ENCODE measurements around the gene PLXNA2. TPM values are rescaled to one million over a fixed set of nuclear protein-coding genes. Genes with fewer than 3 reads are reported as not detected.

The PLXNA2 gene
- total and polyA plus RNA-seq, 2 of the 8 experiments (the other 6 are each of a cell fraction or from before 2014, with no cell fraction given), result 0.33 to 1.5 TPM

GRCh38 chr1:208153386-208153785, 90.8 kb downstream of the PLXNA2 start:
- no peak overlapping the region for H2BK5ac ChIP-seq (ENCODE audit: low read depth, low read length)
- no peak overlapping the region for H2BK20ac ChIP-seq (ENCODE audit: low read length)
- H2AK5ac ChIP-seq (ENCODE audit: low read depth, low read length), result no peak overlapping the region
- no peak overlapping the region for H3K9ac ChIP-seq (replicated peaks in 1 of 4; ENCODE audit: extremely low read depth in 1 of 4, low read depth in 3 of 4, low read length in 3 of 4)
- no peak overlapping the region for H3K4me2 ChIP-seq (ENCODE audit: insufficient read depth in 1 of 2, low read depth in 2 of 2, low read length in 2 of 2)
- no peak overlapping the region for H4K5ac ChIP-seq (ENCODE audit: insufficient read length, low read depth, low read length)
- no peak overlapping the region for H3K27ac ChIP-seq (ENCODE audit: low read depth, low read length)
- H3K18ac ChIP-seq (ENCODE audit: extremely low read depth, low read length), result no peak overlapping the region
- no peaks in the 10 kb centered on the region for H3K9me3 ChIP-seq (ENCODE audit: insufficient read depth in 2 of 2, low read depth in 1 of 2, low read length in 1 of 2)
- no peaks in the 10 kb centered on the region for H3K27me3 ChIP-seq (replicated peaks in 1 of 4; ENCODE audit: control insufficient read depth in 3 of 4, extremely low read depth in 1 of 4, insufficient read depth in 3 of 4, low read length in 3 of 4)
- no peak overlapping the region for H3K4me3 ChIP-seq (ENCODE audit: extremely low read depth in 1 of 4, insufficient read depth in 2 of 4, low read depth in 3 of 4, low read length in 4 of 4)
- H2BK15ac ChIP-seq (ENCODE audit: low read length), result no peak overlapping the region
- H3K36me3 ChIP-seq (ENCODE audit: control insufficient read depth in 2 of 4, insufficient read depth in 4 of 4, low read length in 3 of 4), result no peaks in the 10 kb centered on the region
- no peaks in the 10 kb centered on the region for H3K79me1 ChIP-seq (ENCODE audit: low read depth, low read length)
- H4K20me1 ChIP-seq (replicated peaks in 1 of 2; ENCODE audit: control insufficient read depth in 1 of 2, insufficient read depth in 2 of 2, low read length in 2 of 2), result peaks cover 0 to 6% of the 10 kb centered on the region in 2 experiments
- H3K79me2 ChIP-seq (ENCODE audit: control insufficient read depth in 1 of 2, insufficient read depth in 2 of 2, low read length in 2 of 2), result no peaks in the 10 kb centered on the region
- no peak overlapping the region for H3K23ac ChIP-seq (ENCODE audit: insufficient read length)
- no peak overlapping the region for H2BK120ac ChIP-seq (replicated peaks; ENCODE audit: low read depth, low read length)
- H2BK12ac ChIP-seq (ENCODE audit: low read depth, low read length), result no peak overlapping the region
- ChIA-PET POLR2A (ENCODE audit: partially characterized antibody) (no interaction called here), CTCF (ENCODE audit: partially characterized antibody) (interaction anchor here (0.6 to 4.2 kb wide), 6 partner anchors 12 to 1228 kb away, joined by 3 to 24 read pairs (median 4); no protein-coding TSS in a partner anchor)
- H2AFZ ChIP-seq (ENCODE audit: low read length), result no peak overlapping the region
- H3K14ac ChIP-seq (ENCODE audit: insufficient read length), result no peak overlapping the region
- no peak for FAIRE-seq
- H3K4me1 ChIP-seq (replicated peaks in 1 of 4; ENCODE audit: control insufficient read depth in 3 of 4, insufficient read depth in 4 of 4, low read length in 3 of 4), result peaks cover 0 to 11% (median 6%) of the 10 kb centered on the region in 4 experiments; a peak in 4 of 7 replicates
- H3K23me2 ChIP-seq (ENCODE audit: low read depth, low read length), result peaks cover 8% of the 10 kb centered on the region; the same call in 1 of the 2 replicates
- WGBS, 2 experiments (ENCODE audit: extremely low coverage in 1 of 2, insufficient coverage in 1 of 2, insufficient read length in 1 of 2, insufficient replicate concordance in 2 of 2, low coverage in 1 of 2, low lambda C conversion rate in 2 of 2, missing lambda C conversion rate in 1 of 2), result 80% methylated on average over 6 of the region's 6 CpGs; no CpG with 5 or more reads in 1 of the 2 experiments
- H3K4ac ChIP-seq (replicated peaks; ENCODE audit: insufficient read length, low read depth, low read length), result no peak overlapping the region
- H4K8ac ChIP-seq (ENCODE audit: extremely low read depth, insufficient read depth, low read length), result no peak overlapping the region
- no peak overlapping the region for H4K91ac ChIP-seq (replicated peaks; ENCODE audit: insufficient read length, low read length)
- H3K56ac ChIP-seq (replicated peaks; ENCODE audit: insufficient read length, low read depth, low read length), result no peak overlapping the region
- DNase-seq (ENCODE audit: low read depth in 1 of 2, low spot score in 2 of 2), result no peak
- TF ChIP-seq SAP30 (IDR thresholded peaks at IDR 0.05; ENCODE audit: insufficient read depth, insufficient replicate concordance, low read length) (no peak), ZNF274 (IDR thresholded peaks at IDR 0.05; ENCODE audit: borderline replicate concordance, extremely low read depth, low read length) (no peak), KDM5A (IDR thresholded peaks at IDR 0.05; ENCODE audit: low read length) (no peak), SP2 (IDR thresholded peaks at IDR 0.05; ENCODE audit: low read length) (no peak), CEBPB (IDR thresholded peaks at IDR 0.05; ENCODE audit: low read depth, low read length) (no peak), JUND (IDR thresholded peaks at IDR 0.05; ENCODE audit: low read length) (no peak), GABPA (IDR thresholded peaks at IDR 0.05; ENCODE audit: borderline replicate concordance, insufficient read depth, low read length) (no peak), EZH2 (IDR thresholded peaks at IDR 0.05; ENCODE audit: low read depth, low read length, severe bottlenecking) (no peak), KDM4A (IDR thresholded peaks at IDR 0.05; ENCODE audit: low read depth, low read length, severe bottlenecking) (no peak), PHF8 (conservative IDR thresholded peaks at IDR 0.05; ENCODE audit: low read depth, low read length) (no peak), NANOG (IDR thresholded peaks at IDR 0.05; ENCODE audit: insufficient read depth, low read depth, low read length, poor library complexity, severe bottlenecking) (no peak)
- TF ChIP-seq, protein P1, sequence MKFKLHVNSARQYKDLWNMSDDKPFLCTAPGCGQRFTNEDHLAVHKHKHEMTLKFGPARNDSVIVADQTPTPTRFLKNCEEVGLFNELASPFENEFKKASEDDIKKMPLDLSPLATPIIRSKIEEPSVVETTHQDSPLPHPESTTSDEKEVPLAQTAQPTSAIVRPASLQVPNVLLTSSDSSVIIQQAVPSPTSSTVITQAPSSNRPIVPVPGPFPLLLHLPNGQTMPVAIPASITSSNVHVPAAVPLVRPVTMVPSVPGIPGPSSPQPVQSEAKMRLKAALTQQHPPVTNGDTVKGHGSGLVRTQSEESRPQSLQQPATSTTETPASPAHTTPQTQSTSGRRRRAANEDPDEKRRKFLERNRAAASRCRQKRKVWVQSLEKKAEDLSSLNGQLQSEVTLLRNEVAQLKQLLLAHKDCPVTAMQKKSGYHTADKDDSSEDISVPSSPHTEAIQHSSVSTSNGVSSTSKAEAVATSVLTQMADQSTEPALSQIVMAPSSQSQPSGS (IDR thresholded peaks at IDR 0.05; ENCODE audit: low read length), result no peak
